Hepatocyte (in vitro differentiated cells): ENCODE data around the gene CDKN2A. TPM values are rescaled to one million over a fixed set of nuclear protein-coding genes. Genes with fewer than 3 reads are reported as not detected.

ENCODE experiments used
- DNase-seq: peaks from one replicate; pipeline ENCODE4 v3.0.0-alpha.2; 2016; ENCODE audit warnings: low spot score
- H2AFZ ChIP-seq: fragments of 200-600 bp; sonication (generic); 2 replicates; pipeline ENCODE4 v1.6.0; 2016; ENCODE audit warnings: antibody characterized with exemption, mild to moderate bottlenecking
- H3K27ac ChIP-seq: fragments of 200-600 bp; sonication (generic); 2 replicates; pipeline ENCODE4 v1.5.1; 2016; ENCODE audit warnings: mild to moderate bottlenecking
- H3K27me3 ChIP-seq: fragments of 200-600 bp; sonication (generic); 2 replicates; pipeline ENCODE4 v1.6.1; 2016
- H3K36me3 ChIP-seq: fragments of 200-600 bp; sonication (generic); replicated peaks from 2 replicates; pipeline ENCODE4 v1.5.1; 2016; ENCODE audit warnings: low read depth; ENCODE audit not compliant: insufficient read depth
- H3K4me1 ChIP-seq: fragments of 200-600 bp; sonication (generic); 2 replicates; pipeline ENCODE4 v1.5.1; 2016; ENCODE audit warnings: mild to moderate bottlenecking, moderate library complexity; ENCODE audit not compliant: insufficient read depth
- H3K4me2 ChIP-seq: fragments of 200-600 bp; sonication (generic); 2 replicates; pipeline ENCODE4 v1.6.0; 2016
- H3K4me3 ChIP-seq: fragments of 200-600 bp; sonication (generic); 2 replicates; pipeline ENCODE4 v1.5.1; 2016; ENCODE audit warnings: mild to moderate bottlenecking
- H3K79me2 ChIP-seq: fragments of 200-600 bp; sonication (generic); 2 replicates; pipeline ENCODE4 v1.6.0; 2017; ENCODE audit warnings: mild to moderate bottlenecking
- H3K9me2 ChIP-seq: fragments of 200-600 bp; sonication (generic); replicated peaks from 2 replicates; pipeline ENCODE4 v1.6.0; 2017; ENCODE audit warnings: mild to moderate bottlenecking; ENCODE audit not compliant: insufficient read depth
- H3K9me3 ChIP-seq: fragments of 200-600 bp; sonication (generic); 2 replicates; pipeline ENCODE4 v1.5.1; 2016; ENCODE audit warnings: low read depth, mild to moderate bottlenecking
- H4K20me1 ChIP-seq: fragments of 200-600 bp; sonication (generic); 2 replicates; pipeline ENCODE4 v1.6.0; 2016; ENCODE audit warnings: mild to moderate bottlenecking; ENCODE audit not compliant: insufficient read depth, poor library complexity, severe bottlenecking
- CTCF ChIP-seq: fragments of 200-600 bp; sonication (generic); IDR thresholded peaks from 2 replicates; pipeline ENCODE4 v1.5.1; 2016; ENCODE audit warnings: antibody characterized with exemption, mild to moderate bottlenecking; ENCODE audit not compliant: poor library complexity
- EZH2 ChIP-seq: fragments of 200-600 bp; sonication (generic); IDR thresholded peaks from 2 replicates; pipeline ENCODE4 v1.6.1; 2016; ENCODE audit warnings: antibody characterized with exemption, mild to moderate bottlenecking, borderline replicate concordance
- EZH2phosphoT487 ChIP-seq: fragments of 200-600 bp; sonication (generic); IDR thresholded peaks from one replicate; pipeline ENCODE4 v1.6.1; 2018; ENCODE audit warnings: antibody characterized with exemption, mild to moderate bottlenecking, low read depth, moderate library complexity; ENCODE audit not compliant: unreplicated experiment, severe bottlenecking
- WGBS: methylation state at CpG from one replicate; pipeline ENCODE4 v1.1.6; 2016; ENCODE audit warnings: low lambda C conversion rate; ENCODE audit errors: missing lambda C conversion rate; 5-methylcytosine and 5-hydroxymethylcytosine counted together
- polyA plus RNA-seq: library from polyadenylated mRNA; unstranded; fragments of >200 nt; fragmentation: Nextera tagmentation; extraction: Ambion mirVana; gene quantifications from 2 replicates; pipeline ENCODE4 v1.2.1, GENCODE V29; 2016
- total RNA-seq: library from RNA; depleted of rRNA; stranded (reverse); fragments of >200 nt; gene quantifications from 2 replicates; pipeline ENCODE4 v1.2.3, GENCODE V29; 2014

CDKN2A gene
- total RNA-seq: 0.76 and 0.90 TPM in 2 replicates
- 2.9 and 4.8 TPM in 2 replicates for polyA plus RNA-seq

GRCh38 chr9:21993893-21994555, at the start of gene CDKN2A:
Gene CDKN2A (minus strand): TSS chr9:21994392.
- TF ChIP-seq EZH2phosphoT487 (no peak), CTCF (no peak), EZH2 (no peak)
- Histone ChIP-seq H3K9me2 (no peaks in the 10 kb centered on the region), H3K4me2 (peak within 1 kb of the TSS; percentile 99), H3K9me3 (no peaks in the 10 kb centered on the region), H4K20me1 (no peaks in the 10 kb centered on the region), H3K4me1 (no peaks in the 10 kb centered on the region), H2AFZ (peak within 1 kb of the TSS; percentile 58), H3K36me3 (no peaks in the 10 kb centered on the region), H3K4me3 (peak within 1 kb of the TSS; percentile 41), H3K27ac (no peak within 1 kb of the TSS), H3K79me2 (no peaks in the 10 kb centered on the region), H3K27me3 (peaks cover 91% of the 10 kb centered on the region)
- WGBS: 3% methylated on average over 41 of the region's 53 CpGs
- peak; percentile 46 for DNase-seq

- Histone ChIP-seq H3K36me3 (no peaks in the 10 kb centered on the region), H3K4me2 (no peak overlapping the region), H4K20me1 (no peaks in the 10 kb centered on the region), H3K27me3 (no peaks in the 10 kb centered on the region), H2AFZ (no peak overlapping the region), H3K27ac (no peak overlapping the region), H3K9me2 (no peaks in the 10 kb centered on the region), H3K9me3 (no peaks in the 10 kb centered on the region), H3K79me2 (no peaks in the 10 kb centered on the region), H3K4me3 (no peak overlapping the region), H3K4me1 (peaks cover 6% of the 10 kb centered on the region)
- TF ChIP-seq EZH2phosphoT487 (no peak), EZH2 (no peak), CTCF (no peak)
- no peak for DNase-seq
- 60% methylated on average over 3 of the region's 3 CpGs for WGBS
Observed at GRCh38 chr9:22043928-22044327, 49.7 kb upstream of the CDKN2A start.

- no peak for TF ChIP-seq CTCF
- no peak for TF ChIP-seq EZH2
- TF ChIP-seq EZH2phosphoT487: no peak
- no peaks in the 10 kb centered on the region for H3K9me2 ChIP-seq
- peak overlapping the region; percentile 68 for H3K27ac ChIP-seq
- H3K27me3 ChIP-seq: no peaks in the 10 kb centered on the region
- no peaks in the 10 kb centered on the region for H3K79me2 ChIP-seq
- H3K9me3 ChIP-seq: no peaks in the 10 kb centered on the region
- H2AFZ ChIP-seq: no peak overlapping the region
- H4K20me1 ChIP-seq: no peaks in the 10 kb centered on the region
- 35% methylated on average over 1 of the region's 1 CpG for WGBS
- no peak overlapping the region for H3K4me3 ChIP-seq
- DNase-seq: peak; percentile 67
- peaks cover 9% of the 10 kb centered on the region for H3K4me1 ChIP-seq
- peak overlapping the region; percentile 9 for H3K4me2 ChIP-seq
- no peaks in the 10 kb centered on the region for H3K36me3 ChIP-seq
Observed at GRCh38 chr9:22041775-22042174, 47.6 kb upstream of the CDKN2A start.
